CD4-positive, alpha-beta T cell treated with Interferon gamma for 1 hour (primary cell): Measurements from ENCODE around the gene FZR1.

Experiments
- DNase-seq: peaks from one replicate; pipeline ENCODE4 v3.0.0-alpha.2; 2020

FZR1 gene

DNA sequence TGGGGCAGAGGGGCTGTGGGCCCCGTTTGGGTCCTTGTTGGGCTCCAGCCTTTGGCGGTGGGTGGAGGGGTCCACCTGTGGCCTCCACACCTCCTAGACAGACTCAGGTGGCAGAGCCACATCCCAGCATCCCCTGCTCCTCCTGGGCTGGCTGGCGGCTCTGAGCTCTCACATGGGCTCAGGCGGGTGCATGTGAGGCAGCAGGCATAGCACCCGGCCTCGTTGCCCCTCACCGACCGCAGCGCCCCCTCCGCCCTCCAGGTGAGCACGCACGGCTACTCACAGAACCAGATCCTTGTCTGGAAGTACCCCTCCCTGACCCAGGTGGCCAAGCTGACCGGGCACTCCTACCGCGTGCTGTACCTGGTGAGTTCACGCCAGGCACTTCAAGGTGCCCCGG is 26.9 kb downstream of the FZR1 start:
- no peak for DNase-seq

DNA sequence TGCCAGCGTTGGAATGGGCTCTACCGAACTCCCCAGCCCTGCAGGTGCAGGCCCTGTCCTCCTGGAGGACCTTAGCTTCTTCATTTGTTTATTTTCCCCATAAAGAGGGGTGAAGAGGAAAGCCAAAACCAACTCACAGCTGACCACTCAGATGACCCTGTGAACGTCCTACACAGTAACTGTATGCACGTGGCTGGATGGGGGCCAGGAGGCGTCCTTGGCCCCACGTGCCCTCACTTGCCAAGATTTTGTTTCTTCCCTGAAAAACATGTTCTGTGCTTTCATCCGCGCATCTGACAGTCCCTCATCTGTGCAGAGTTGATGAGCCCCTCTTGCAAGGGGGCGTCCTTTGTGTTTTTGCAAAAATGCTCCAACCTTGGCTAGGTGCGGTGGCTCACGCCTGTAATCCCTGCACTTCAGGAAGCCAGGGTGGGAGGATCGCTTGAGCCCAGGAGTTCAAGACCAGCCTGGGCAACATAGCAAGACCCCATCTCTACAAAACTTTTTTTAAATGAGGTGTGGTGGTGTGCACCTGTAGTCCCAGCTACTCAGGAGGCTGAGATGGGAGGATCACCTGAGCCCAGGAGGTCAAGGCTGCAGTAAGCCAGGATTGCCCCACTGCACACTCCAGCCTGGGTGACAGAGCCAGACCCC is 27.6 kb downstream of the FZR1 start:
- no peak for DNase-seq

DNA sequence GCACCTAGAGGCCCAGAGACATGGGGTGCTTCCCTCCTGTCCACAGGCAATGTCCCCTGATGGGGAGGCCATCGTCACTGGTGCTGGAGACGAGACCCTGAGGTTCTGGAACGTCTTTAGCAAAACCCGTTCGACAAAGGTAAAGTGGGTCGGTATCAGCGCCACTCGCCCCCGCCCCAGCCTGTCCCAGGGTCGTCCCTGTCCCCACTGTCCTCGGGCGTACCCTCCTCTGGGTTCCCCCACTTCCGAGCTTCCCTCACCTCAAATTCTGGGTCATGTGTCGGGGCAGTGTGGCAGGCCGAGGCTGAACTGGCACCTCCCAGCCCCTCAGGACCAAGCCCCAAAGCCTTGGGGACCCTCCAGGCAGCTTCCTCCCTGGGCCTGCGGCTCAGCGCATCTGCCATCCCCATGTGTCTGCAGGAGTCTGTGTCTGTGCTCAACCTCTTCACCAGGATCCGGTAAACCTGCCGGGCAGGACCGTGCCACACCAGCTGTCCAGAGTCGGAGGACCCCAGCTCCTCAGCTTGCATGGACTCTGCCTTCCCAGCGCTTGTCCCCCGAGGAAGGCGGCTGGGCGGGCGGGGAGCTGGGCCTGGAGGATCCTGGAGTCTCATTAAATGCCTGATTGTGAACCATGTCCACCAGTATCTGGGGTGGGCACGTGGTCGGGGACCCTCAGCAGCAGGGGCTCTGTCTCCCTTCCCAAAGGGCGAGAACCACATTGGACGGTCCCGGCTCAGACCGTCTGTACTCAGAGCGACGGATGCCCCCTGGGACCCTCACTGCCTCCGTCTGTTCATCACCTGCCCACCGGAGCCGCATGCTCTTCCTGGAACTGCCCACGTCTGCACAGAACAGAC is 28.5 kb downstream of the FZR1 start:
- DNase-seq: no peak

DNA sequence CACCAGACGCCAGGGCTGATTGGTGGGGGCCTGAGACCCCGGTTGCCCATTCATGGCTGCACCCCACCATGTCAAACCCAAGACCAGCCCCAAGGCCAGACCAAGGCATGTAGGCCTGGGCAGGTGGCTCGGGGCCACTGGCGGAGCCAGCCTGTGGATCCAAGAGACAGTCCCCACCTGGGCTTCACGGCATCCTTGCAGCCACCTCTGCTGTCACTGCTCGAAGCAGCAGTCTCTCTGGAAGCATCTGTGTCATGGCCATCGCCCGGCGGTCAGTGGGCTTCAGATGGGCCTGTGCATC is 29.1 kb downstream of the FZR1 start:
- no peak for DNase-seq

DNA sequence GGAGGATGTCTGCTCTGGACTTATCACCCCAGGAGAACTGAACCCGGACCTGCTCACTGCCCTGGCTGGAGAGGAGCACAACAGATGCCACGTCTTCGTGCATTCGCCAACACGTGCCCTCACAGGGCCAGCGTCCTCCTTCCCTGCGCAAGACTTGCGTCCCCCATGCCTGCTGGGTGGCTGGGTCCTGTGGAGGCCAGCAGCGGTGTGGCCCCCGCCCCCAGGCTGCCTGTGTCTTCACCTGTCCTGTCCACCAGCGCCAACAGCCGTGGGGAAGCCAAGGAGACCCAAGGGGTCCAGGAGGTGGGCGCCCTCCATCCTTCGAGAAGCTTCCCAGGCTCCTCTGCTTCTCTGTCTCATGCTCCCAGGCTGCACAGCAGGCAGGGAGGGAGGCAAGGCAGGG is 29.5 kb downstream of the FZR1 start:
- DNase-seq: no peak

DNA sequence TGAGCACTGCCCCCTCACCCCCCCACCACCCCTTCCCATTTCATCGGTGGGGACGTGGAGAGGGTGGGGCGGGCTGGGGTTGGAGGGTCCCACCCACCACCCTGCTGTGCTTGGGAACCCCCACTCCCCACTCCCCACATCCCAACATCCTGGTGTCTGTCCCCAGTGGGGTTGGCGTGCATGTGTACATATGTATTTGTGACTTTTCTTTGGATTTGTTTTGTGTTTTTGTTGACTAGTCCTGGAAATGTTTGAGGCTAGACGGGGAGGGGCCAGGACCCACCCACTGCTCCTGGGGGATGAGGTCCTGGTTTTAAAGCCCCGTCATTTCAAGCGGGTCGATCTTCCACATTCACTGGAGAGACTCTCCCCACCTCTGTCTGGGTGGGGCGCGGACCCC is 29.9 kb downstream of the FZR1 start:
- no peak for DNase-seq

DNA sequence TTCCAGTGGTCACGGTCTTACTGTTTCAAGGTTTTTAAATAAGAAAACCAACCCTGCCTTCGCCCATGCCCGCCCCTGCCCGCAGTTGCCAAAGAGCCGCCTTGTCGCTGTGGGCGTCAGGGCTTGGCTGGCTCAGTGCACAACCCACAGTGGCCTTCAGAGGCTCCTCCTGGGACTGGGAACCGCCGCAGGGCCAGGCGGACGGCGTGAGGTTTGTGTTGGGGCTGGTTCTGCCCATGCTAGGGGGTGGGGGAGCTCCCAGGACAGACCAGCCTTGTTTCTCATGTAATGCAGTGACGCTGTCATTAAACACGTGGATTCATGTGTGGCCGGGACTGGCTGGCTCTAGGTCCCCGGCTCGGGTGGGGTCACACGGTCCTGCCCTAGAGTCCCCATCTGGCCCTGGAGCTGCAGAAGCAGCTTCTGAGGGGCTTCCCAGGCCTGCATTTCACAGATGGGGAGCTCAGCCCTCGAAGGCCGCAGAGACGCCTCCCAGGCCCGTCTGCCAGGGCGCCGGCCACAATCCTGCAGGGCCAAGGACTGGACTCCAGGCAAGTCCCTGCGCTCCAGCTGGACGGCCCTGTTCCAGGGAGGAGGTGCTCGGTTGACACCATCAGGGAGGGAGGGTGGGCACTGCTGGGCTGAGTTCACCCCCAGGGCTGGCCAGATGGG is 30.5 kb downstream of the FZR1 start:
- no peak for DNase-seq

DNA sequence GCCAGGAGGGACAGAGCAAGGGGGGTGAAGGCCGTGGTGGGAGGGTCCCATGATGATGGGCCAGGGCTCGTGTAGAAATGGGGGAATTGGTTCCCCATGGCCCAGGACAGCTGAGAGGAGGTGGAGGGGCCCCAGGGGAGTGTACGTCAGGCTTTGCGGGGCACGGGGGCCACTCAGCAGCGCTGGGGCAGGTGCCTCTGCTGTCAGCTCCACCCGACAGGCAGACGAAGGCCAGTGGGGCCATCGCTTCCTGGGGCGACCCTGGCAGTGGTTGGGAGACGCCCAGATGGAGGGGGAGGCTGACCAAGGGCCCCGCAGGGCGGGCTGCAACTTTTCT is 31.0 kb downstream of the FZR1 start:
- DNase-seq: no peak

DNA sequence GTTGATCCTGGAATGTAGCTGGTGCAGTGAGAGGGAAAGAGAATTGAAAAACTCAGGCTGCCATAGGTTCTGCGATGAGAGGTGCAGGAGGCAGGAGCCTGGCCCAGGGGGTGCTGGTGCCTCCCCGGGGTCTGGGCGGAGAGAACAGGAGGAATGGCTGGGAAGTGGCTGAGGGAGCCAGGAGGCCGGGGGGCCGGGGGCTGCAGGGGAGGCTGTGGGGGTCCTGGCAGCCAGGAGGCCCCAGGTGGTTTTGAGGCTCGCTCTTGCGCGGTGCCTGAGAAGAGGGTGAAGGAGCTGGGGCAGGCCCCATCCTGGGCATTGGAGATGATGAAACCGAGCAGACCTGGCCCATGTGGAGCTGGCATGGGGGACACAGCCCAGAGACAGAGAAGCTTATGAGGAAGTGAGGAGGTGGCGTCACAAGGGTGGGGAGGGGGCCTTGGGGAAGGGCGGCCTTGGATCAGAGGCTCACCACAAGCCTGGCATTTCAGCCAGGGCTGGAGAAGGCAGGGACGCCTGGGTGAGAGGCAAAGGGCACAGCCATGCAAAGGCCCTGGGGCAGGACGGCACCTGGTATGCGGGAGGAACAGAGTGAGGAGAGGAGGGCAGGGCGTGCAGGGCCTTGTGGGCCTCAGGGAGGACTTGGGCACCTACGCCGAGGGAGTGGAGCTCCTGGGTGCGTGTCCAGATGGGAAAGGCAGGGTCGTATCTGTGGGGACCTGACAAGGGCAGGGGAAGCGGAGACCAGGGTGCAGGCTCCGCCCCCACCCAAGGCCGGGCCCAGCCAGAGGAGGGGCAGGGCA is 31.5 kb downstream of the FZR1 start:
- no peak for DNase-seq

DNA sequence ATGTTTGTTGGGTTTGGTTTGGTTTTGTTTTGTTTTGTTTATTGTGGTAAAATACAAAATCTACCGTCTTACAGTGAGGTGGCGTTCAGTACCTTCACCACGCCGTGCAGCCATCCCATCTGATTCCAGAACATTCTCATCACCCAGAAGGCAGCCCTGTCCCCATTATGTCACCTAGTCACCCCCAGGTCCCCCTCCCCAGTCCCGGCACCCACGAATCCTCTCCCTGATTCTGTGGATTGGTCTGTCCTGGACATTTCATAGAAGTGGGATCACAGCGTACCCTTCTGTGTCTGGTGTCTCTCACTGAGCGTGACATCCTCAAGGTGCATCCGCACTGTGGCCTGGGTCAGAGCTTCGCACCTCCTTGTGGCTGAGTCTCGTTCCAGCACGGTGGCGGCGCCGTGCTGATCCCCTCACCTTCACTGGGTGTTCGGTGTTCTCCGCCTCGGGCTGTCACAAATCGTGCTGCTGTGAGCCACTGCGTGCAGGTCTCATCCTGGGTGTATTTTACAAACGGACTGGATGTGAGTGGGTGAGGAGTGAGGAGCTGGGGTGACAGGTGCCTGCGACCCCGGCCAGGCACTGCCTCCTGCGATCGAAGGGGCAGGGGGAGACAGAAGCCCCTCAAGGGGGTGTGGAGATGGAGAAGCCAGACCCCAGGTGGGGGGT is 32.3 kb downstream of the FZR1 start:
- DNase-seq: no peak

DNA sequence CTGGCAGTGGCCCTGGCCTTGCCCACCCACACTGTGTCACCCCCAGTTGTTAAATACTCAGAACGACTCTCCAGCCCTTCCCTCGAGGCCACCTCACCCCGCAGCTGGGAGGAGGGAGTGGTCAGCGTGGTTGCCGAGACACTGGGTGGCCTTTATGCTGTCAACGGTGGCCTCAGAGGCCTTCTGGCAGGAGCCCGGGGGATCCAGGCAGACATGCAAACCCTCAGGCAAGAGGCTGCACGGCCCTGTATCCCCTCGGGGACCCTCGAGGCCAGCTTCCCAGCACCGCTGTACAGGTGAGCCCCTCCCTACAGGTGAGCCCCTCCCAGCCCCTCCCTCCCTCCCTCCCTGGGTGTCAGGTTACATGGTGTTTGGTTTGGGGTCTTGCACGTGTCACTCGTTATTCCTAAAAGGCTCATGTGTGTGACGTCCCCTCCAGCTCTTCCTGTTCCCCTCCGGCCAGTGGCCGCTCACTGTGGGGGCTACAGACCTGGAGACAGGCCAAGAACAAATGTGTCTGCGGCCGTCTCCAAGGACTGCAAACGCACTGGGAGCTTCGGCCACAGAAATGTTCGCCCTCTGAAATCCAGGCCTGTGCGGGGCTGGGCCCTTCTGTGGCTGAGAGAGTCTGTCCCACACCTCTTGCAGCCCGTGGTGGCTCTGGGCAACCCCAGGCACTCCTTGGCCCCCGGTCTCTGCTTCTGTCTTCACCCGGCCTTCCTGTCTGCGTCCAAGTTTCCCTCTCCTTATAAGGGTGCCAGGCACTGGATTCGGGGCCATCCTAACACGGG is 33.0 kb downstream of the FZR1 start, which contains the start of gene TEKTIP1:
TSS of gene TEKTIP1 (plus strand) at position 210 of the 791 bp plus-strand sequence. CDS start at position 214, 4 bp downstream.
- no peak for DNase-seq

DNA sequence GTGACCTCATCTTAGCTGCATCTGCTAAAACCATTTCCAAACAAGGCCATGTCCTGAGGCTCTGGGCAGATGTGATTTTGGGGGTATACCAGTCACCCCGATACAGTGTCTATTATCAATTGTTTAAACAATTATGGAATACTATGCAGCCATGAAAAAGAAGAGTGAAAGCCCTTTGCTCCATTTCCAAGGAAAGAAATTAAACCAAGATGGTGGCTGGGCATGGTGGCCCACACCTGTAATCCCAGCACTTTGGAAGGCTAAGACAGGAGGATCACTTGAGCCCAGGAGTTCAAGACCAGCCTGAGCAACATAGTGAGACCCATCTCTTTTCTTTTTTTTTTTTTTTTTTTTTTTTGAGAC is 33.6 kb downstream of the FZR1 start:
- DNase-seq: no peak

DNA sequence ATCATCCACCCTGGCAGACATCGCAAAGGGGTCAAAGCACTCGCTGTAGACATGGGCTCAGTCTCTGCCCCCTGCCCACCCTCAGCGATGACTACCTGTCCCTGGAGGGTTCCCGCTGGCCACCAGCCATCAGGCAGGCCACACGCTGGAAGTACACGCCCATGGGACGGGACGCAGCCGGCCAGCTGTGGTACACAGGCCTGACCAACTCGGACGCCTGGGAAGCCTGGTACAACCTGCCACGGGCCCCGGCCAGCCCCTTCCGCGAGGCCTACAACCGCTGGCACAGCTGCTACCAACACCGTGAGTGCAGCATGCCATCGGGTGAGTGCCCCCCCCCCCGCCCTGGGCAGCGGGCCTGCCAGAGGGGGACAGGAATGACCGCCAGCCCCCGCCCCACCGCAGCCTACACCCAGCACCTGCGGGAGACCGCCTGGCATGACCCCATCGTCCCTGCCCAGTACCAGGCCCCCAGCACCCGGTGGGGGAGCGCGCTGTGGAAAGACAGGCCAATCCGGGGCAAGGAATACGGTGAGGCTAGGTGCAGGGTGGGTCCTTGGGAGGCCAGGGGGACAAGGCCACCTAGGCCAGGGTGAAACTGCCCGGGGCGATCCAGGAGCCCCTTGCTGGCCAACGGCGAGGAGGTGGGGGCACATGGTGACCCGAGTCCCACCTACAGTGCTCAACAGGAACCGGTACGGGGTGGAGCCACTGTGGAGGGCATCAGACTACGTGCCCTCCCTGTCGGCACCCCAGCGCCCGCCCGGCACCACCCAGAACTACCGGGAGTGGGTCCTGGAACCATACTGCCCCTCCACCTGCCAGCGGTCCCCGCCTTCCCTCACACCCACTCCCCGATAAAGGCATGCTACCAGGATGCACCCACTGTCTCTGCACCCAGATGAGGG is 37.3 kb downstream of the FZR1 start:
- DNase-seq: no peak

DNA sequence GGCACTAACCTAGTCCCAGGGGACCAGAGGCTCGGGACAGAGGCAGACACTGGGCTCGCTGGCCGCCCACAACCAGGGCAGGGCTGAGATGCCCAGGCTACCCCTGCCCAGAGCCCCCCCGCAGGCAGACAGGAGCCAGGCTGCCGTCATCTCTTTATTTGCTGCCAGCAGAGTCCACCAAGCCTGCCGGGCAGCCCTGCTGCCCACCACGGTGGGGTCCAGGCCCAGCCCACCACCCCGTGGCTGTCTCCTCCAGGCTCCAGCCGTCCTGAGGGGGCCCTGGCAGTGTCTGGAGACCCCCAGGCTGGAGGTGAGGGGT is 37.9 kb downstream of the FZR1 start:
- no peak for DNase-seq

DNA sequence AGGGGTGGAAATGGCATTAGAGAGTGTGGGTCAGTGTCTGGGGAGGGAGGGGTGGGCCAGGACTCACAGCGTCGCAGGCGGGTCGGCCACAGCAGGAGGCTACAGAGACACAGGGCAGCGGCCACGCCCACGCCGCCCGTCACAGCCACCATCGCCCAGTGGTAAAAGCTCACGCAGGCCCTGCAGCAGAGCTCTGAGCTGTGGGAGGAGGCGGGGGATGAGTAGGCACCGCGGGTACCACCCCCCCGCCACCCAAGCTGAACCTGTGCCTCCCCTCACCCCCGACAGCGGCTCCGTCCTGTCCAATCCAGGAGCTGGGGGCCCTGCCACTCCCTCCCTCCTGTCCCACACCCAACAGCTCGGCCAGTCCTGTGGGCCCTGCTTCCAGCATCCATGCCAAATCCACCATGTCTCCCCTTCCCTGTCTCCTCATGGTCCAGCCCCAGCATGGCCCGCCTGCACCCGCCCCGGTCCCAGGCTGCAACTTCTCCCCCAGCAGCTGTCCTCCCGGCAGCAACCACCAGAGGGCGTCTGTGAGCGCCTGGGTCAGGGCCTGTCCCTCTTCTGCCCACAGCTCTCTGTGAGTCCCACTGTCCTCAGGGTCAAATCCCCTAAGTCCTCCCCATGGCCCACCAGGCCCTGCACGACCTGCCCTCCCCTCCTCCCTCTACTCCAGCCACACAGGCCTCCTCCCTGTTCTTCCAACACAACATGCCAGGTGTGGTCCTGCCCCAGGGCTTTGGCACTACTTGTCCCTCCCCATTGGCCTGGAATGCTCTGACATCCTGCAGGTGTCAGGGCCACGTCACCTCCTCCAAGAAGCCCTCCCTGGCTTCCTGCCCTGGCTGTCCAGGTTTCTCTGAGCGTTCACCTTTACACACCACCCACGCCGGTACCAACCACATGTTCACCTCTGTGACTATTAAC is 38.9 kb downstream of the FZR1 start:
- peak; percentile 60 for DNase-seq

DNA sequence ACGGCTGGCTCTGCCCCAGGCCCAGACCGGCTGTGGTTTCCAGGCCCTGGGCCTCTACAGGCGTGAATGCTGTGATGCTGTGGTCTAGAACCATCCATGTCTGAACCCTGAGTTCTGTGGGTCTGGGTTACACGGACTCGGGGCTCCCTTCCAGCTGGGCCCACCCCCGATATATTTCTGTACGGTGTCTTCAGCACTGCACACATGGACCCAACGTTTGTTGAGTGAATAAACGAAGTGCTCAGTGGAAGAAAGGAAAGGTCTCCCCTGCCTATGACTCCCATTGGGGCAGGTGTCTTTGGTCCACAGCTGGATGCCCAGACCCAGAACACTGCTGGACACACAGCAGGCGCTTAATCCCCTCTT is 39.5 kb downstream of the FZR1 start:
- no peak for DNase-seq

DNA sequence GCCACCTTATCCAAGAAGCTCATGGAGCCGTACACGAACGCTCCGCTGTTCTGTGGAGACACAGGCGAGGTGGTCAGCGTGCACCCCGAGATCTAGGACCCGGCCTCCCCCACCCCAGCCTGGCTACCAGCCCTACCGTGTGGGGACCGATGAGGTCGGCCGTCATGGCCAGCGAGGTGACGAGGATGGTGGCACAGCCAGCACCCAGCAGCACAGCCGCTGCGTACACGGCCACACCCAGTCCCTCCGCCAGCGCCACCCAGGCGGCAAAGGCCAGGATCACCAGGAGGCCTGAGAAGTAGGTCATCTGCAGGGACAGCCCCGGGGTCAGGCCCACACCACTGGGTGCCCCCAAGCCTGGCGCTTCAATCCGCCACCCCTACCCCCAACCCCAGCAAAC is 40.0 kb downstream of the FZR1 start:
- DNase-seq: no peak

DNA sequence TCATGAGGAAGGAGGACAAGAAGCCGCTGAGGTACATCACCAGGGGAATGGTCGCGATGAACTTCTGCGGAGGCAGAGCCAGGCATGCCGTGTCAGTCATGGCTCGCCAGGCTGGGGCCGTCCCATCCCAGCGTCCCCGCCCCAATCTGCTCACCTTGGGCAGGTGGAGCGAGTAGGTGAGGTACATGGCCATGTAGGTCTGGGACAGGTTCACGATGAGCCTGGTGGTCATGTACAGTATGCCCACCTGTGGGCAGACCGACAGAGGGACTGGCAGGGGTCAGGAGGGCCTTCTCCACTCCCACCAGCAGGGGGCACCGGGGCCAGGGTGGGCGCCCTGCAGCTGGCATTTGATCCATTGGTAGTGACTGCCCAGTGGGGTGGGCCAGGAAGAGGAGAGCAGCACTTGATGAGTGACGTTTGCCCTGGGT is 41.2 kb downstream of the FZR1 start:
- no peak for DNase-seq

DNA sequence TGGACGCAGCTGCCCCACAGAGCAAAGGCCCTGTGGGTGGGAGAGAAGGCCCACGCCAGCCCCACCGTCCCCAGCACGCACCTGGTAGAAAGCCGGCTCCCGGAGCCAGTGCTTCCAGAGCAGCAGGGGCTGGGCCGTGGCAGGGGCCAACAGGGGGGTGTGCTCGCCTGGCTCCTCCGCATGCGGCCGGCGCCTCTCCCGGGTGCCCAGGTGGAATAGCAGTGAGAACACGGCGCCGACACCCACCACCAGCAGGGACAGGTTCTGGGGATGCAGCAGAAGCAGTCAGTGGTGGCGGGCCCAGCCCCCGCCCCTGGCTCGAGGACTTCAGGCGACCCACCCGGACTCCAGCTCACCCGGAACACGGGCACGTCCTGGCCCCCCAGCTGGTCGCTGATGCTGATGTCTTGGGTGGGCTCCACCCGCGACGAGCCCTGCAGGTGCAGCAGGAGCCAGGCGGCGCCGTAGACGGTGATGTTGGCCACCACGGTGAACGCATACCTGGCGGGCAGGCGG is 41.7 kb downstream of the FZR1 start:
- DNase-seq: no peak

DNA sequence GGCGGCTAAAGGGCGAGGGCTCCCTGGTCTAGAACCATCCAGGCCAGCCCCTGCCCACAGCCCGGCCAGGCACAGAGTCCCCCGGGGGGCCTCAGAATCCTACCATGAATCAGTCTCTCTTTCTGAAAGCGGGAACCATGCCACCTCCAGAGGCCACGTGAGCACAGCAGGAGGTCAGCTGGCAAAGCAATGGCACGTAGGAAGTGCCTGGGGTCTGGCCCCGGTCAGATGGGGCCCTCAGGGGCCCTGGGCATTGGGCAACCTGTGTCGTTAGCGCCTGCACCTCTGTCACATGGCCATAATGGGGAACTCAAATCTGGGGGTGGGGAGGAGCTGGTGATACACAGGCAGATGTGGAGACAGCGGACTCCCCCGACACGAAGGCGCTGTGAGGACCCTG is 42.5 kb downstream of the FZR1 start:
- peak; percentile 67 for DNase-seq
